HEK293 (cell line): Measurements from ENCODE around the gene PAX4.

Experiments used
- EGR2 ChIP-seq: fragments of 450-650 bp; formaldehyde crosslinking; IDR thresholded peaks from 2 replicates; pipeline ENCODE4 v1.5.1; 2016; ENCODE audit warnings: low read depth, missing biosample characterization, missing genetic modification characterization
- PRDM1 ChIP-seq: fragments of 450-650 bp; formaldehyde crosslinking; IDR thresholded peaks from 2 replicates; pipeline ENCODE4; 2016; ENCODE audit warnings: missing biosample characterization, missing genetic modification characterization
- SETDB1 ChIP-seq: IDR thresholded peaks from one replicate; pipeline ENCODE4 v1.6.1; 2017; ENCODE audit warnings: mild to moderate bottlenecking, low read length, moderate library complexity, mixed read lengths; ENCODE audit not compliant: insufficient read length
- ZFP3 ChIP-seq: fragments of 450-650 bp; formaldehyde crosslinking; IDR thresholded peaks from 2 replicates; pipeline ENCODE4 v1.5.1; 2016; ENCODE audit warnings: low read depth, missing biosample characterization, missing genetic modification characterization
- ZNF112 ChIP-seq: fragments of 450-650 bp; formaldehyde crosslinking; IDR thresholded peaks from 2 replicates; pipeline ENCODE4 v1.5.0; 2017; ENCODE audit warnings: missing biosample characterization, missing genetic modification characterization
- ZNF121 ChIP-seq: fragments of 450-650 bp; formaldehyde crosslinking; IDR thresholded peaks from 2 replicates; pipeline ENCODE4 v1.5.1; 2016; ENCODE audit warnings: missing biosample characterization, missing genetic modification characterization
- ZNF132 ChIP-seq: fragments of 450-650 bp; formaldehyde crosslinking; IDR thresholded peaks from 2 replicates; pipeline ENCODE4 v1.5.1; 2017; ENCODE audit warnings: missing biosample characterization, missing genetic modification characterization, borderline replicate concordance
- ZNF140 ChIP-seq: fragments of 450-650 bp; formaldehyde crosslinking; IDR thresholded peaks from 2 replicates; pipeline ENCODE4 v1.5.1; 2016; ENCODE audit warnings: missing biosample characterization, missing genetic modification characterization
- ZNF157 ChIP-seq: fragments of 450-650 bp; formaldehyde crosslinking; IDR thresholded peaks from 2 replicates; pipeline ENCODE4 v1.5.1; 2016; ENCODE audit warnings: missing biosample characterization, missing genetic modification characterization
- ZNF175 ChIP-seq: fragments of 450-650 bp; formaldehyde crosslinking; IDR thresholded peaks from 2 replicates; pipeline ENCODE4 v1.5.1; 2016; ENCODE audit warnings: missing biosample characterization, missing genetic modification characterization
- ZNF211 ChIP-seq: fragments of 450-650 bp; formaldehyde crosslinking; IDR thresholded peaks from 2 replicates; pipeline ENCODE4 v1.5.1; 2016; ENCODE audit warnings: low read depth, missing biosample characterization, missing genetic modification characterization
- ZNF350 ChIP-seq: fragments of 450-650 bp; formaldehyde crosslinking; IDR thresholded peaks from 2 replicates; pipeline ENCODE4 v1.5.0; 2017; ENCODE audit warnings: missing biosample characterization, mild to moderate bottlenecking, missing genetic modification characterization
- ZNF394 ChIP-seq: fragments of 450-650 bp; formaldehyde crosslinking; IDR thresholded peaks from 2 replicates; pipeline ENCODE4 v1.5.1; 2016; ENCODE audit warnings: missing biosample characterization, missing genetic modification characterization, mild to moderate bottlenecking, moderate library complexity, borderline replicate concordance
- ZNF423 ChIP-seq: fragments of 450-650 bp; formaldehyde crosslinking; IDR thresholded peaks from 2 replicates; pipeline ENCODE4 v1.5.1; 2016; ENCODE audit warnings: missing biosample characterization, missing genetic modification characterization
- ZNF48 ChIP-seq: fragments of 450-650 bp; formaldehyde crosslinking; IDR thresholded peaks from 2 replicates; pipeline ENCODE4 v1.5.1; 2016; ENCODE audit warnings: missing biosample characterization, missing genetic modification characterization
- ZNF768 ChIP-seq: fragments of 450-650 bp; formaldehyde crosslinking; IDR thresholded peaks from 2 replicates; pipeline ENCODE4 v1.5.1; 2018; ENCODE audit warnings: missing biosample characterization, mild to moderate bottlenecking, missing genetic modification characterization
- TF ChIP-seq, protein P1 (sequence below): fragments of 450-650 bp; formaldehyde crosslinking; IDR thresholded peaks from 2 replicates; pipeline ENCODE4 v1.5.1; 2016; ENCODE audit warnings: missing biosample characterization, missing genetic modification characterization
- TF ChIP-seq, protein P2 (sequence below): fragments of 450-650 bp; formaldehyde crosslinking; IDR thresholded peaks from 2 replicates; pipeline ENCODE4 v1.5.1; 2016; ENCODE audit warnings: missing biosample characterization, missing genetic modification characterization
- TF ChIP-seq, protein P3 (sequence below): fragments of 450-650 bp; formaldehyde crosslinking; IDR thresholded peaks from 2 replicates; pipeline ENCODE4 v1.5.1; 2017; ENCODE audit warnings: missing biosample characterization, missing genetic modification characterization
- TF ChIP-seq, protein P4 (sequence below): fragments of 450-650 bp; formaldehyde crosslinking; IDR thresholded peaks from 2 replicates; pipeline ENCODE4 v1.5.1; 2017; ENCODE audit warnings: missing biosample characterization, missing genetic modification characterization
- TF ChIP-seq, protein P5 (sequence below): fragments of 450-650 bp; formaldehyde crosslinking; IDR thresholded peaks from 2 replicates; pipeline ENCODE4 v1.5.1; 2017; ENCODE audit warnings: missing biosample characterization, mild to moderate bottlenecking, missing genetic modification characterization, moderate library complexity
- TF ChIP-seq, protein P6 (sequence below): fragments of 450-650 bp; formaldehyde crosslinking; IDR thresholded peaks from 2 replicates; pipeline ENCODE4 v1.5.1; 2017; ENCODE audit warnings: missing biosample characterization, missing genetic modification characterization
- TF ChIP-seq, protein P7 (sequence below): fragments of 450-650 bp; formaldehyde crosslinking; IDR thresholded peaks from 2 replicates; pipeline ENCODE4 v1.5.1; 2016; ENCODE audit warnings: missing biosample characterization, missing genetic modification characterization
- TF ChIP-seq, protein P8 (sequence below): fragments of 450-650 bp; formaldehyde crosslinking; IDR thresholded peaks from 2 replicates; pipeline ENCODE4 v1.5.1; 2016; ENCODE audit warnings: missing biosample characterization, missing genetic modification characterization

PAX4 gene

DNA sequence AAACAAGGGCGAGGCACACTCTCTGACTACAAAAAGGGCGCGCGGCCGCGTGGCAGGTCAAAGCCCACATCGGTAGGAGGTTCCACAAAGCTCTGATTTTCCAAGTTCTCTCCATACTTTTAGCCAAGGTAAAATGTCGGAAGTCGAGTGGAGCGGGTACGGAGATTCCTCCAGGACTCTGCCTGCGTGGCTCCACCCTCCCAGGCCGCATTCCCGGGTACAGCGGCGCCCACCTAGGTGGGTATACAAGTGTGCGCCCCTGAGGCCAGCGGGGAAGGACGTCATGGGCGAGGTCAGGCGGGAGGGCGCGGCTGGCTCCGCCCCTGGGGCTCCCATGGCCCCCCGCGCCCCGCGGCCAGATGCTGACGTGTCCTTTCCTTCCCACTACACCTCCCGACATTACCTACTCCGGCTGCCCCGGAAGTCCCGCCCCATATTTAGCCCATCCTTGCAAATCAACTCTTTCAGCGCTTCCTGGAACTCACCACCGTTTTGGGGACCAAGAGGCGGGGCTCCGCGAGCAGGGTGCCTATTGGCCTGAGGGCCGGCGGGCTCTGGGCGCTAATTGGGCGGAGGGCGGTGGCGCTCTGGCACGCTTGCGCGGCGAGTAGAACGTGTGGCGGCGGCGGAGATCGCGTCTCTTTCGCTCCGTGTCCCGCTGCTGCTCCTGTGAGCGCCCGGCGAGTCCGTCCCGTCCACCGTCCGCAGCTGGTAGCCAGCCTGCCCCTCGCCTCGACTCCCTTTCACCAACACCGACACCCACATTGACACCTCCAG, 33.8 kb upstream of the PAX4 start, which contains the start of gene SND1 (continued):
- no peak for TF ChIP-seq ZNF140 (tag by site-specific recombination)
- TF ChIP-seq, protein P1, sequence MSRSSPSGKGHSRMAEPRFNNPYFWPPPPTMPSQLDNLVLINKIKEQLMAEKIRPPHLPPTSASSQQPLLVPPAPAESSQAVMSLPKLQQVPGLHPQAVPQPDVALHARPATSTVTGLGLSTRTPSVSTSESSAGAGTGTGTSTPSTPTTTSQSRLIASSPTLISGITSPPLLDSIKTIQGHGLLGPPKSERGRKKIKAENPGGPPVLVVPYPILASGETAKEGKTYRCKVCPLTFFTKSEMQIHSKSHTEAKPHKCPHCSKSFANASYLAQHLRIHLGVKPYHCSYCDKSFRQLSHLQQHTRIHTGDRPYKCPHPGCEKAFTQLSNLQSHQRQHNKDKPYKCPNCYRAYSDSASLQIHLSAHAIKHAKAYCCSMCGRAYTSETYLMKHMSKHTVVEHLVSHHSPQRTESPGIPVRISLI: no peak
- no peak for TF ChIP-seq ZNF112 (tag by site-specific recombination)
- TF ChIP-seq SETDB1: no peak
- TF ChIP-seq ZNF350 (tag by site-specific recombination): no peak
- TF ChIP-seq ZFP3: no peak
- 0 out of 2 replicates have a peak, but pooled peaks have one; percentile 54 for TF ChIP-seq EGR2 (tag by site-specific recombination)
- no peak for TF ChIP-seq ZNF768 (tag by site-specific recombination)
- TF ChIP-seq, protein P2, sequence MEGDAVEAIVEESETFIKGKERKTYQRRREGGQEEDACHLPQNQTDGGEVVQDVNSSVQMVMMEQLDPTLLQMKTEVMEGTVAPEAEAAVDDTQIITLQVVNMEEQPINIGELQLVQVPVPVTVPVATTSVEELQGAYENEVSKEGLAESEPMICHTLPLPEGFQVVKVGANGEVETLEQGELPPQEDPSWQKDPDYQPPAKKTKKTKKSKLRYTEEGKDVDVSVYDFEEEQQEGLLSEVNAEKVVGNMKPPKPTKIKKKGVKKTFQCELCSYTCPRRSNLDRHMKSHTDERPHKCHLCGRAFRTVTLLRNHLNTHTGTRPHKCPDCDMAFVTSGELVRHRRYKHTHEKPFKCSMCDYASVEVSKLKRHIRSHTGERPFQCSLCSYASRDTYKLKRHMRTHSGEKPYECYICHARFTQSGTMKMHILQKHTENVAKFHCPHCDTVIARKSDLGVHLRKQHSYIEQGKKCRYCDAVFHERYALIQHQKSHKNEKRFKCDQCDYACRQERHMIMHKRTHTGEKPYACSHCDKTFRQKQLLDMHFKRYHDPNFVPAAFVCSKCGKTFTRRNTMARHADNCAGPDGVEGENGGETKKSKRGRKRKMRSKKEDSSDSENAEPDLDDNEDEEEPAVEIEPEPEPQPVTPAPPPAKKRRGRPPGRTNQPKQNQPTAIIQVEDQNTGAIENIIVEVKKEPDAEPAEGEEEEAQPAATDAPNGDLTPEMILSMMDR: peak; percentile 37; the same call in 1 of the 2 replicates
- TF ChIP-seq, protein P3, sequence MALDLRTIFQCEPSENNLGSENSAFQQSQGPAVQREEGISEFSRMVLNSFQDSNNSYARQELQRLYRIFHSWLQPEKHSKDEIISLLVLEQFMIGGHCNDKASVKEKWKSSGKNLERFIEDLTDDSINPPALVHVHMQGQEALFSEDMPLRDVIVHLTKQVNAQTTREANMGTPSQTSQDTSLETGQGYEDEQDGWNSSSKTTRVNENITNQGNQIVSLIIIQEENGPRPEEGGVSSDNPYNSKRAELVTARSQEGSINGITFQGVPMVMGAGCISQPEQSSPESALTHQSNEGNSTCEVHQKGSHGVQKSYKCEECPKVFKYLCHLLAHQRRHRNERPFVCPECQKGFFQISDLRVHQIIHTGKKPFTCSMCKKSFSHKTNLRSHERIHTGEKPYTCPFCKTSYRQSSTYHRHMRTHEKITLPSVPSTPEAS: peak; percentile 7; the same call in 1 of the 2 replicates
- TF ChIP-seq, protein P4, sequence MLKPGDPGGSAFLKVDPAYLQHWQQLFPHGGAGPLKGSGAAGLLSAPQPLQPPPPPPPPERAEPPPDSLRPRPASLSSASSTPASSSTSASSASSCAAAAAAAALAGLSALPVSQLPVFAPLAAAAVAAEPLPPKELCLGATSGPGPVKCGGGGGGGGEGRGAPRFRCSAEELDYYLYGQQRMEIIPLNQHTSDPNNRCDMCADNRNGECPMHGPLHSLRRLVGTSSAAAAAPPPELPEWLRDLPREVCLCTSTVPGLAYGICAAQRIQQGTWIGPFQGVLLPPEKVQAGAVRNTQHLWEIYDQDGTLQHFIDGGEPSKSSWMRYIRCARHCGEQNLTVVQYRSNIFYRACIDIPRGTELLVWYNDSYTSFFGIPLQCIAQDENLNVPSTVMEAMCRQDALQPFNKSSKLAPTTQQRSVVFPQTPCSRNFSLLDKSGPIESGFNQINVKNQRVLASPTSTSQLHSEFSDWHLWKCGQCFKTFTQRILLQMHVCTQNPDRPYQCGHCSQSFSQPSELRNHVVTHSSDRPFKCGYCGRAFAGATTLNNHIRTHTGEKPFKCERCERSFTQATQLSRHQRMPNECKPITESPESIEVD (tag by site-specific recombination): no peak
- TF ChIP-seq PRDM1 (tag by site-specific recombination): 0 out of 2 replicates have a peak, but pooled peaks have one; percentile 1
- TF ChIP-seq, protein P5, sequence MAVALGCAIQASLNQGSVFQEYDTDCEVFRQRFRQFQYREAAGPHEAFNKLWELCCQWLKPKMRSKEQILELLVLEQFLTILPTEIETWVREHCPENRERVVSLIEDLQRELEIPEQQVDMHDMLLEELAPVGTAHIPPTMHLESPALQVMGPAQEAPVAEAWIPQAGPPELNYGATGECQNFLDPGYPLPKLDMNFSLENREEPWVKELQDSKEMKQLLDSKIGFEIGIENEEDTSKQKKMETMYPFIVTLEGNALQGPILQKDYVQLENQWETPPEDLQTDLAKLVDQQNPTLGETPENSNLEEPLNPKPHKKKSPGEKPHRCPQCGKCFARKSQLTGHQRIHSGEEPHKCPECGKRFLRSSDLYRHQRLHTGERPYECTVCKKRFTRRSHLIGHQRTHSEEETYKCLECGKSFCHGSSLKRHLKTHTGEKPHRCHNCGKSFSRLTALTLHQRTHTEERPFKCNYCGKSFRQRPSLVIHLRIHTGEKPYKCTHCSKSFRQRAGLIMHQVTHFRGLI (tag by site-specific recombination): no peak
- TF ChIP-seq ZNF157: no peak
- TF ChIP-seq ZNF211 (tag by site-specific recombination): no peak
- TF ChIP-seq, protein P6, sequence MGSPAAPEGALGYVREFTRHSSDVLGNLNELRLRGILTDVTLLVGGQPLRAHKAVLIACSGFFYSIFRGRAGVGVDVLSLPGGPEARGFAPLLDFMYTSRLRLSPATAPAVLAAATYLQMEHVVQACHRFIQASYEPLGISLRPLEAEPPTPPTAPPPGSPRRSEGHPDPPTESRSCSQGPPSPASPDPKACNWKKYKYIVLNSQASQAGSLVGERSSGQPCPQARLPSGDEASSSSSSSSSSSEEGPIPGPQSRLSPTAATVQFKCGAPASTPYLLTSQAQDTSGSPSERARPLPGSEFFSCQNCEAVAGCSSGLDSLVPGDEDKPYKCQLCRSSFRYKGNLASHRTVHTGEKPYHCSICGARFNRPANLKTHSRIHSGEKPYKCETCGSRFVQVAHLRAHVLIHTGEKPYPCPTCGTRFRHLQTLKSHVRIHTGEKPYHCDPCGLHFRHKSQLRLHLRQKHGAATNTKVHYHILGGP: no peak
- TF ChIP-seq, protein P7, sequence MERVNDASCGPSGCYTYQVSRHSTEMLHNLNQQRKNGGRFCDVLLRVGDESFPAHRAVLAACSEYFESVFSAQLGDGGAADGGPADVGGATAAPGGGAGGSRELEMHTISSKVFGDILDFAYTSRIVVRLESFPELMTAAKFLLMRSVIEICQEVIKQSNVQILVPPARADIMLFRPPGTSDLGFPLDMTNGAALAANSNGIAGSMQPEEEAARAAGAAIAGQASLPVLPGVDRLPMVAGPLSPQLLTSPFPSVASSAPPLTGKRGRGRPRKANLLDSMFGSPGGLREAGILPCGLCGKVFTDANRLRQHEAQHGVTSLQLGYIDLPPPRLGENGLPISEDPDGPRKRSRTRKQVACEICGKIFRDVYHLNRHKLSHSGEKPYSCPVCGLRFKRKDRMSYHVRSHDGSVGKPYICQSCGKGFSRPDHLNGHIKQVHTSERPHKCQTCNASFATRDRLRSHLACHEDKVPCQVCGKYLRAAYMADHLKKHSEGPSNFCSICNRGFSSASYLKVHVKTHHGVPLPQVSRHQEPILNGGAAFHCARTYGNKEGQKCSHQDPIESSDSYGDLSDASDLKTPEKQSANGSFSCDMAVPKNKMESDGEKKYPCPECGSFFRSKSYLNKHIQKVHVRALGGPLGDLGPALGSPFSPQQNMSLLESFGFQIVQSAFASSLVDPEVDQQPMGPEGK (tag by site-specific recombination): peak; percentile 99
- no peak for TF ChIP-seq ZNF175 (tag by site-specific recombination)
- TF ChIP-seq ZNF423: 0 out of 2 replicates have a peak, but pooled peaks have one; percentile 12
- no peak for TF ChIP-seq ZNF48 (tag by site-specific recombination)
- TF ChIP-seq ZNF394: no peak; the same call in 1 of the 2 replicates
- TF ChIP-seq ZNF132 (tag by site-specific recombination): no peak
- no peak for TF ChIP-seq ZNF121
- TF ChIP-seq, protein P8, sequence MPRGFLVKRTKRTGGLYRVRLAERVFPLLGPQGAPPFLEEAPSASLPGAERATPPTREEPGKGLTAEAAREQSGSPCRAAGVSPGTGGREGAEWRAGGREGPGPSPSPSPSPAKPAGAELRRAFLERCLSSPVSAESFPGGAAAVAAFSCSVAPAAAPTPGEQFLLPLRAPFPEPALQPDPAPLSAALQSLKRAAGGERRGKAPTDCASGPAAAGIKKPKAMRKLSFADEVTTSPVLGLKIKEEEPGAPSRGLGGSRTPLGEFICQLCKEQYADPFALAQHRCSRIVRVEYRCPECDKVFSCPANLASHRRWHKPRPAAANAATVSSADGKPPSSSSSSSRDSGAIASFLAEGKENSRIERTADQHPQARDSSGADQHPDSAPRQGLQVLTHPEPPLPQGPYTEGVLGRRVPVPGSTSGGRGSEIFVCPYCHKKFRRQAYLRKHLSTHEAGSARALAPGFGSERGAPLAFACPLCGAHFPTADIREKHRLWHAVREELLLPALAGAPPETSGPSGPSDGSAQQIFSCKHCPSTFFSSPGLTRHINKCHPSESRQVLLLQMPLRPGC (tag by site-specific recombination): no peak
